ENCODE measurements around the gene TGIF2. TPM values are rescaled to one million over a fixed set of nuclear protein-coding genes. Genes with fewer than 3 reads are reported as not detected.

TGIF2 gene
- total RNA-seq, 1 experiment from 2014 or later = 81.7 TPM

DNA sequence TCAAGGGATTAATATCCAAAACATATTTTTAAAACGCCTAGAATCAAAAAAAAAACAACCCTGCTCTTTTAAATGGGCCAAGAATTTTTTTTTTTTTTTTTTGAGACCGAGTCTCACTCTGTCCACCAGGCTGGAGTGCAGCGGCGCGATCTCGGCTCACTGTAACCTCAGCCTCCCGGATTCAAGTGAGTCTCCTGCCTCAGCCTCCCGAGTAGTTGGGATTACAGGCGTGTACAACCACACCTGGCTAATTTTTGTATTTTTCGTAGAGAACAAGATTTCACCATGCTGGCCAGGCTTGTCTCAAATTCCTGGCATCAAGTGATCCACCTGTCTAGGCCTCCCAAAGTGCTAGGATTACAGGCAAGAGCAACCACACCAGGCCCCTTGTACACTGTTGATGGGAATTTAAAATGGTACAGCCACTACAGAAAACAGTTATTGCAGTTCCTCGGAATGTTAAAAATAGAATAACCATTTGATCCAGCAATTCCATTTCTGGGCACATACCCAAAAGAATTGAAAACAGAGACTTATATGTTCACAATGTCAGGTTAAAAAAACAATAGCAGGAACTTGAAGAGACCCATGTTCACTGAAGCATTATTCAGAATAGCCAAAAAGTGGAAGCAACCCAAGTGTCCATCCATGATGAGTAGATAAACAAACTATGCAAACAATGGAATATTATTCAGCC is 35.2 kb upstream of the TGIF2 start:
- TF ChIP-seq, protein P1, sequence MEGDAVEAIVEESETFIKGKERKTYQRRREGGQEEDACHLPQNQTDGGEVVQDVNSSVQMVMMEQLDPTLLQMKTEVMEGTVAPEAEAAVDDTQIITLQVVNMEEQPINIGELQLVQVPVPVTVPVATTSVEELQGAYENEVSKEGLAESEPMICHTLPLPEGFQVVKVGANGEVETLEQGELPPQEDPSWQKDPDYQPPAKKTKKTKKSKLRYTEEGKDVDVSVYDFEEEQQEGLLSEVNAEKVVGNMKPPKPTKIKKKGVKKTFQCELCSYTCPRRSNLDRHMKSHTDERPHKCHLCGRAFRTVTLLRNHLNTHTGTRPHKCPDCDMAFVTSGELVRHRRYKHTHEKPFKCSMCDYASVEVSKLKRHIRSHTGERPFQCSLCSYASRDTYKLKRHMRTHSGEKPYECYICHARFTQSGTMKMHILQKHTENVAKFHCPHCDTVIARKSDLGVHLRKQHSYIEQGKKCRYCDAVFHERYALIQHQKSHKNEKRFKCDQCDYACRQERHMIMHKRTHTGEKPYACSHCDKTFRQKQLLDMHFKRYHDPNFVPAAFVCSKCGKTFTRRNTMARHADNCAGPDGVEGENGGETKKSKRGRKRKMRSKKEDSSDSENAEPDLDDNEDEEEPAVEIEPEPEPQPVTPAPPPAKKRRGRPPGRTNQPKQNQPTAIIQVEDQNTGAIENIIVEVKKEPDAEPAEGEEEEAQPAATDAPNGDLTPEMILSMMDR (conservative IDR thresholded peaks at IDR 0.05) = no peak
- Histone ChIP-seq H3K4ac (ENCODE audit: low read depth, low read length) (no peak overlapping the region), H3K18ac (ENCODE audit: insufficient read length, low read depth, low read length) (no peak overlapping the region), H4K20me1 (ENCODE audit: control insufficient read depth, insufficient read depth, insufficient read length) (peaks cover 3% of the 10 kb centered on the region), H4K5ac (ENCODE audit: insufficient read length, low read depth, low read length) (no peak overlapping the region), H3K27me3 (ENCODE audit: insufficient read depth, low read length) (no peaks in the 10 kb centered on the region), H2BK20ac (ENCODE audit: low read depth, low read length, poor library complexity, severe bottlenecking) (no peak overlapping the region), H3T11ph (ENCODE audit: low read length) (no peak overlapping the region), H3K9ac (ENCODE audit: extremely low read depth, insufficient read length, low read length) (no peak overlapping the region), H3K14ac (ENCODE audit: insufficient read depth, low read length) (no peak overlapping the region), H3K79me1 (ENCODE audit: insufficient read depth, low read depth, low read length, poor library complexity, severe bottlenecking) (no peaks in the 10 kb centered on the region), H2BK5ac (ENCODE audit: insufficient read length, low read length) (no peak overlapping the region), H3K27ac (ENCODE audit: insufficient read length, low read depth, low read length) (no peak overlapping the region), H3K56ac (ENCODE audit: insufficient read length, low read depth, low read length) (no peak overlapping the region), H4K8ac (replicated peaks; ENCODE audit: insufficient read length, low read depth, low read length) (no peak overlapping the region), H4K91ac (ENCODE audit: insufficient read length, low read depth, low read length) (no peak overlapping the region), H3K9me3 (ENCODE audit: control insufficient read depth, low read depth, low read length) (no peaks in the 10 kb centered on the region), H3K4me2 (ENCODE audit: insufficient read depth, insufficient read length, low read length) (no peak overlapping the region), H3K23me2 (ENCODE audit: insufficient read length, low read depth, low read length, poor library complexity, severe bottlenecking) (no peaks in the 10 kb centered on the region), H3K4me1 (ENCODE audit: insufficient read depth, low read length) (no peaks in the 10 kb centered on the region; the same call in 1 of the 2 replicates), H3K79me2 (ENCODE audit: insufficient read depth, low read length) (no peaks in the 10 kb centered on the region; the same call in 1 of the 2 replicates), H2BK12ac (ENCODE audit: insufficient read length, low read depth, low read length) (no peak overlapping the region), H2BK15ac (ENCODE audit: low read depth, low read length) (no peak overlapping the region), H2AK5ac (ENCODE audit: insufficient read length, low read length) (no peak overlapping the region), H2BK120ac (ENCODE audit: low read depth, low read length, poor library complexity, severe bottlenecking) (no peak overlapping the region), H2AFZ (ENCODE audit: low read length) (no peak overlapping the region), H3K23ac (ENCODE audit: insufficient read length, low read depth, low read length) (no peak overlapping the region)
- H3K9me3 Mint-ChIP-seq = no peaks in the 10 kb centered on the region
- WGBS (ENCODE audit: extremely low coverage, insufficient read length, low lambda C conversion rate) = no CpG with 5 or more reads among the region's 11 CpGs
- no peak overlapping the region for H3K4me3 Mint-ChIP-seq
- peaks cover 23 to 28% of the 10 kb centered on the region in 2 experiments for H3K4me1 Mint-ChIP-seq
- H3K27me3 Mint-ChIP-seq (ENCODE audit: low read depth) = no peaks in the 10 kb centered on the region; the same call in 1 of the 2 replicates
- no peak overlapping the region for H3K27ac Mint-ChIP-seq
- no peaks in the 10 kb centered on the region for H3K36me3 Mint-ChIP-seq (ENCODE audit: insufficient read depth in 1 of 3, low read depth in 3 of 3)
- DNase-seq = no peak
